H1 (cell line): ENCODE measurements around the gene PDE8A. TPM values are rescaled to one million over a fixed set of nuclear protein-coding genes. Genes with fewer than 3 reads are reported as not detected.

Experiments used
- BACH1 ChIP-seq: IDR thresholded peaks from 2 replicates; pipeline ENCODE4 v1.6.1; 2012; ENCODE audit warnings: low read length, improper control_type of control experiment
- CEBPB ChIP-seq: IDR thresholded peaks from 2 replicates; pipeline ENCODE4 v1.6.1; 2012; ENCODE audit warnings: low read depth, low read length
- EZH2 ChIP-seq: fragments of 200-600 bp; sonication (generic); IDR thresholded peaks from 2 replicates; pipeline ENCODE4 v1.7.1; 2012; ENCODE audit warnings: low read depth, mild to moderate bottlenecking, moderate library complexity, low read length, inconsistent platforms; ENCODE audit not compliant: severe bottlenecking
- SUZ12 ChIP-seq: fragments of 200-600 bp; sonication (generic); IDR thresholded peaks from 2 replicates; pipeline ENCODE4 v1.6.1; 2012; ENCODE audit warnings: mild to moderate bottlenecking, inconsistent platforms, low read length, moderate library complexity, mixed read lengths
- TAF7 ChIP-seq: optimal IDR thresholded peaks from 2 replicates; pipeline ENCODE3; 2011; ENCODE audit warnings: low read depth, mild to moderate bottlenecking, inconsistent platforms, low read length, moderate library complexity, borderline replicate concordance
- polyA plus RNA-seq, 7 experiments: library from polyadenylated mRNA; depleted of rRNA in 3 of 7; stranded (reverse) in 5 of 7; unstranded in 2 of 7; fragments of >200 nt in 5 of 7; fragments of 200-250 nt in 2 of 7; gene quantifications; 1 replicate in 5 of 7; 2 replicates in 1 of 7; 4 replicates in 1 of 7; pipeline versions ENCODE4 v1.2.1 to v1.2.3, GENCODE V29; 2011 to 2013; ENCODE audit warnings: missing spikeins in 2 of 7, mixed read lengths in 2 of 7
- total RNA-seq: library from RNA; stranded (reverse); fragmentation: NEBNext Ultra II Directional; extraction: Animal tissue kit (Norgen Biotek cat#: 25700); gene quantifications from 2 replicates; pipeline ENCODE4 v1.2.1, GENCODE V29; 2021

PDE8A gene
- total and polyA plus RNA-seq, 2 of the 8 experiments (the other 6 are each of a cell fraction or from before 2014, with no cell fraction given): 6.9 to 7.8 TPM

DNA sequence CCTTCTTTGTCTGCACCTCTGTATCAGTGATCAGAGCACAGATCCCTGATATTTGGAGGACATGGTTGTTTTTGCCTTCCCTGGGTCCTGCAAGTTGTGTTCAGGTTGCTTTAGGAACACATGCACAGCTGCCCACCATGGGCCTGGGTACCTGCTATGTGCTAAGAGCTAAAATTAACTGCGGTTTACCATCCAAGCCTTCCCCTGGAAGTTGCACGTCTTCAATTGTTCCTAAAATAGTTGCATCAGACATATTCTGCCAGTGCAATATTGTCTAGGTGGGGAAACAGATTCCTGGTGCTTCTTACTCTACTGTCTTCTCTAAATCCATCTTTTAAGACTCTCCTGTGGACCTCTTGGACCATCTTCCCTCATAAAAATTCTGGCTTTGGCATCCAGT lies 80.9 kb downstream of the PDE8A start (continued):
- TF ChIP-seq EZH2 (no peak), BACH1 (no peak), SUZ12 (no peak), TAF7 (no peak), CEBPB (no peak)
